Measurements from ENCODE around the gene PHACTR1. TPM values are rescaled to one million over a fixed set of nuclear protein-coding genes. Genes with fewer than 3 reads are reported as not detected.

PHACTR1 gene
- total RNA-seq, 1 experiment from 2014 or later: 0.21 TPM

- no peak for DNase-seq
- no TSS peak for BruUV-seq (replicated peaks)
- Mint-ChIP-seq H3K27me3 (ENCODE audit: unreplicated experiment) (peaks cover 71% of the 10 kb centered on the region), H3K9me3 (ENCODE audit: low read depth, unreplicated experiment) (no peaks in the 10 kb centered on the region), H3K4me3 (ENCODE audit: low read depth, unreplicated experiment) (no peak overlapping the region), H3K4me1 (ENCODE audit: low read depth, unreplicated experiment) (no peaks in the 10 kb centered on the region), H3K36me3 (ENCODE audit: insufficient read depth, unreplicated experiment) (no peaks in the 10 kb centered on the region), H3K27ac (ENCODE audit: unreplicated experiment) (no peak overlapping the region)
- TF ChIP-seq CTCF (IDR thresholded peaks at IDR 0.05; ENCODE audit: unreplicated experiment): no peak
- CTCF ChIA-PET: no interaction called here
- intact Hi-C loops (cut with micrococcal nuclease; ENCODE audit: unreplicated experiment): no loop called here
Measured at GRCh38 chr6:13112921-13113320, 396.4 kb downstream of the PHACTR1 start.

GRCh38 chr6:13113376-13113775, 396.8 kb downstream of the PHACTR1 start:
- H3K27me3 Mint-ChIP-seq (ENCODE audit: unreplicated experiment): peaks cover 74% of the 10 kb centered on the region
- H3K4me1 Mint-ChIP-seq (ENCODE audit: low read depth, unreplicated experiment): no peaks in the 10 kb centered on the region
- H3K9me3 Mint-ChIP-seq (ENCODE audit: low read depth, unreplicated experiment): no peaks in the 10 kb centered on the region
- CTCF ChIA-PET: no interaction called here
- DNase-seq: no peak
- no peaks in the 10 kb centered on the region for H3K36me3 Mint-ChIP-seq (ENCODE audit: insufficient read depth, unreplicated experiment)
- intact Hi-C loops (cut with micrococcal nuclease; ENCODE audit: unreplicated experiment): no loop called here
- no TSS peak for BruUV-seq (replicated peaks)
- no peak for TF ChIP-seq CTCF (IDR thresholded peaks at IDR 0.05; ENCODE audit: unreplicated experiment)
- no peak overlapping the region for H3K4me3 Mint-ChIP-seq (ENCODE audit: low read depth, unreplicated experiment)
- no peak overlapping the region for H3K27ac Mint-ChIP-seq (ENCODE audit: unreplicated experiment)

- no peak overlapping the region for H3K4me3 Mint-ChIP-seq (ENCODE audit: low read depth, unreplicated experiment)
- peaks cover 77% of the 10 kb centered on the region for H3K27me3 Mint-ChIP-seq (ENCODE audit: unreplicated experiment)
- intact Hi-C loops (cut with micrococcal nuclease; ENCODE audit: unreplicated experiment): no loop called here
- no peak for DNase-seq
- no TSS peak for BruUV-seq (replicated peaks)
- no peaks in the 10 kb centered on the region for H3K9me3 Mint-ChIP-seq (ENCODE audit: low read depth, unreplicated experiment)
- TF ChIP-seq CTCF (IDR thresholded peaks at IDR 0.05; ENCODE audit: unreplicated experiment): no peak
- no peak overlapping the region for H3K27ac Mint-ChIP-seq (ENCODE audit: unreplicated experiment)
- CTCF ChIA-PET: no interaction called here
- no peaks in the 10 kb centered on the region for H3K36me3 Mint-ChIP-seq (ENCODE audit: insufficient read depth, unreplicated experiment)
- H3K4me1 Mint-ChIP-seq (ENCODE audit: low read depth, unreplicated experiment): no peaks in the 10 kb centered on the region
Measured at GRCh38 chr6:13113981-13114593, 397.5 kb downstream of the PHACTR1 start.

GRCh38 chr6:13116155-13116554, 399.6 kb downstream of the PHACTR1 start:
- Mint-ChIP-seq H3K4me3 (ENCODE audit: low read depth, unreplicated experiment) (no peak overlapping the region), H3K27me3 (ENCODE audit: unreplicated experiment) (peaks cover 84% of the 10 kb centered on the region), H3K36me3 (ENCODE audit: insufficient read depth, unreplicated experiment) (no peaks in the 10 kb centered on the region), H3K27ac (ENCODE audit: unreplicated experiment) (no peak overlapping the region), H3K9me3 (ENCODE audit: low read depth, unreplicated experiment) (no peaks in the 10 kb centered on the region), H3K4me1 (ENCODE audit: low read depth, unreplicated experiment) (no peaks in the 10 kb centered on the region)
- CTCF ChIA-PET: no interaction called here
- no TSS peak for BruUV-seq (replicated peaks)
- intact Hi-C loops (cut with micrococcal nuclease; ENCODE audit: unreplicated experiment): no loop called here
- TF ChIP-seq CTCF (IDR thresholded peaks at IDR 0.05; ENCODE audit: unreplicated experiment): no peak
- DNase-seq: no peak

Measured in Calu3 (cell line).